Cardiac fibroblast (primary cell): Measurements from ENCODE around the gene PLEKHG4B.
"Not testable (repeated sequence)": the region's sequence is repeated elsewhere in the genome, so short reads cannot be mapped to it uniquely, and the experiment has no call there.

Experiments used
- DNase-seq, 2 donors: peaks; one replicate each; pipeline versions ENCODE4 v3.0.0 to v3.0.0-alpha.2; 2010; ENCODE audit warnings: low read depth in 2 of 2
- H3K4me3 ChIP-seq, 2 donors: replicated peaks in 1 of 2; 1 replicate in 1 of 2; 2 replicates in 1 of 2; pipeline ENCODE4 v1.5.1; 2011; ENCODE audit warnings: low read depth in 2 of 2, low read length in 2 of 2, mild to moderate bottlenecking in 2 of 2, moderate library complexity in 1 of 2
- CTCF ChIP-seq: IDR thresholded peaks from one replicate; pipeline ENCODE4 v1.5.1; 2011; ENCODE audit warnings: low read depth, mild to moderate bottlenecking, low read length, inconsistent platforms

The PLEKHG4B gene

GRCh38 chr5:219460-219863 is 127.5 kb downstream of the PLEKHG4B start:
- TF ChIP-seq CTCF: no peak
- peak in 1 of 2 donors; percentile 52 for DNase-seq
- H3K4me3 ChIP-seq: peak overlapping the region; percentile 93 to 97

- H3K4me3 ChIP-seq: peak overlapping the region; percentile 93 to 97
- TF ChIP-seq CTCF: no peak
- peak in 1 of 2 donors; percentile 12 for DNase-seq
Measured at GRCh38 chr5:219991-220390, 128.0 kb downstream of the PLEKHG4B start.

- peak; percentile 35 to 37 for DNase-seq
- not testable (repeated sequence) for H3K4me3 ChIP-seq
Measured at GRCh38 chr5:222951-223715, 131.2 kb downstream of the PLEKHG4B start.

GRCh38 chr5:223791-224190 is 131.8 kb downstream of the PLEKHG4B start:
- no peak for TF ChIP-seq CTCF
- no peak for DNase-seq

GRCh38 chr5:225334-225733 is 133.4 kb downstream of the PLEKHG4B start:
- TF ChIP-seq CTCF: no peak

More at GRCh38 chr5:223791-224190, 131.8 kb downstream of the PLEKHG4B start:
- H3K4me3 ChIP-seq: no peak overlapping the region

GRCh38 chr5:227375-227774 is 135.4 kb downstream of the PLEKHG4B start:
- not testable (repeated sequence) for DNase-seq, H3K4me3 ChIP-seq

More at GRCh38 chr5:225334-225733, 133.4 kb downstream of the PLEKHG4B start:
- no peak overlapping the region for H3K4me3 ChIP-seq
- no peak for DNase-seq

GRCh38 chr5:228886-229285 is 136.9 kb downstream of the PLEKHG4B start:
- no peak for DNase-seq
- no peak for TF ChIP-seq CTCF
- H3K4me3 ChIP-seq: no peak overlapping the region

- H3K4me3 ChIP-seq: no peak overlapping the region
- no peak for DNase-seq
- TF ChIP-seq CTCF: no peak
Measured at GRCh38 chr5:230711-231110, 138.7 kb downstream of the PLEKHG4B start.
